ENCODE results near the gene KLHL11. TPM values are rescaled to one million over a fixed set of nuclear protein-coding genes. Genes with fewer than 3 reads are reported as not detected.

The KLHL11 gene
- total and polyA plus RNA-seq, 2 of the 8 experiments (the other 6 are each of a cell fraction or from before 2014, with no cell fraction given), result 4.2 to 13.7 TPM

GRCh38 chr17:41895617-41896016 is 30.4 kb upstream of the KLHL11 start:
- WGBS, 2 experiments (ENCODE audit: extremely low coverage in 1 of 2, insufficient coverage in 1 of 2, insufficient read length in 1 of 2, insufficient replicate concordance in 2 of 2, low coverage in 1 of 2, low lambda C conversion rate in 2 of 2, missing lambda C conversion rate in 1 of 2), result 96% methylated on average over 5 of the region's 5 CpGs; no CpG with 5 or more reads in 1 of the 2 experiments
- ChIA-PET CTCF (ENCODE audit: partially characterized antibody) (interaction anchor here (0.7 to 1.5 kb wide), 9 partner anchors 9 to 110 kb away, joined by 3 to 5 read pairs (median 4); partner anchors contain the start of genes ACLY and ODAD4), POLR2A (ENCODE audit: partially characterized antibody) (interaction anchor here (0.6 to 6.0 kb wide), 7 partner anchors 10 to 189 kb away, joined by 4 to 33 read pairs (median 6); no protein-coding TSS in a partner anchor)
- Histone ChIP-seq H4K8ac (ENCODE audit: extremely low read depth, insufficient read depth, low read length) (no peak overlapping the region), H2AFZ (ENCODE audit: low read length) (no peak overlapping the region), H3K23ac (ENCODE audit: insufficient read length) (no peak overlapping the region), H4K20me1 (replicated peaks in 1 of 2; ENCODE audit: control insufficient read depth in 1 of 2, insufficient read depth in 2 of 2, low read length in 2 of 2) (peaks cover 6 to 23% of the 10 kb centered on the region in 2 experiments), H3K18ac (ENCODE audit: extremely low read depth, low read length) (no peak overlapping the region), H3K56ac (replicated peaks; ENCODE audit: insufficient read length, low read depth, low read length) (no peak overlapping the region), H3K79me1 (ENCODE audit: low read depth, low read length) (peaks cover 3% of the 10 kb centered on the region), H3K4me1 (replicated peaks in 1 of 4; ENCODE audit: control insufficient read depth in 3 of 4, insufficient read depth in 4 of 4, low read length in 3 of 4) (no peaks in the 10 kb centered on the region), H3K27me3 (replicated peaks in 1 of 4; ENCODE audit: control insufficient read depth in 3 of 4, extremely low read depth in 1 of 4, insufficient read depth in 3 of 4, low read length in 3 of 4) (no peaks in the 10 kb centered on the region), H4K91ac (replicated peaks; ENCODE audit: insufficient read length, low read length) (no peak overlapping the region), H3K36me3 (ENCODE audit: control insufficient read depth in 2 of 4, insufficient read depth in 4 of 4, low read length in 3 of 4) (peaks cover 44 to 97% (median 83%) of the 10 kb centered on the region in 4 experiments), H2BK15ac (ENCODE audit: low read length) (no peak overlapping the region), H2BK120ac (replicated peaks; ENCODE audit: low read depth, low read length) (no peak overlapping the region), H2BK5ac (ENCODE audit: low read depth, low read length) (no peak overlapping the region), H4K5ac (ENCODE audit: insufficient read length, low read depth, low read length) (no peak overlapping the region), H3K9ac (replicated peaks in 1 of 4; ENCODE audit: extremely low read depth in 1 of 4, low read depth in 3 of 4, low read length in 3 of 4) (no peak overlapping the region), H2AK5ac (ENCODE audit: low read depth, low read length) (no peak overlapping the region), H3K9me3 (ENCODE audit: insufficient read depth in 2 of 2, low read depth in 1 of 2, low read length in 1 of 2) (no peaks in the 10 kb centered on the region), H3K27ac (ENCODE audit: low read depth, low read length) (no peak overlapping the region), H3K4ac (replicated peaks; ENCODE audit: insufficient read length, low read depth, low read length) (no peak overlapping the region), H2BK12ac (ENCODE audit: low read depth, low read length) (no peak overlapping the region), H2BK20ac (ENCODE audit: low read length) (no peak overlapping the region), H3K4me2 (ENCODE audit: insufficient read depth in 1 of 2, low read depth in 2 of 2, low read length in 2 of 2) (no peak overlapping the region), H3K23me2 (ENCODE audit: low read depth, low read length) (no peaks in the 10 kb centered on the region), H3K14ac (ENCODE audit: insufficient read length) (no peak overlapping the region), H3K4me3 (ENCODE audit: extremely low read depth in 1 of 4, insufficient read depth in 2 of 4, low read depth in 3 of 4, low read length in 4 of 4) (no peak overlapping the region), H3K79me2 (ENCODE audit: control insufficient read depth in 1 of 2, insufficient read depth in 2 of 2, low read length in 2 of 2) (no peaks in the 10 kb centered on the region; a peak in 1 of 4 replicates)
- TF ChIP-seq GTF2F1 (IDR thresholded peaks at IDR 0.05; ENCODE audit: borderline replicate concordance, low read depth, low read length), result no peak
- no peak for TF ChIP-seq EP300 (IDR thresholded peaks at IDR 0.05; ENCODE audit: borderline replicate concordance in 1 of 2, low read depth in 2 of 2, low read length in 2 of 2)
- TF ChIP-seq ATF3 (IDR thresholded peaks at IDR 0.05; ENCODE audit: insufficient read depth, low read depth, low read length), result no peak
- no peak for TF ChIP-seq SIN3A (conservative IDR thresholded peaks at IDR 0.05 in 1 of 2, IDR thresholded peaks at IDR 0.05 in 1 of 2; ENCODE audit: low read depth in 1 of 2, low read length in 2 of 2)
- TF ChIP-seq KDM5A (IDR thresholded peaks at IDR 0.05; ENCODE audit: low read length), result no peak
- DNase-seq (ENCODE audit: low read depth in 1 of 2, low spot score in 2 of 2) (no peak), FAIRE-seq (no peak)

Measured in H1 (cell line).